Measurements from ENCODE around the gene CHRNA1. TPM values are rescaled to one million over a fixed set of nuclear protein-coding genes. Genes with fewer than 3 reads are reported as not detected.

The CHRNA1 gene
- polyA plus RNA-seq, 2 donors = 0.05 TPM; not detected in 1

DNA sequence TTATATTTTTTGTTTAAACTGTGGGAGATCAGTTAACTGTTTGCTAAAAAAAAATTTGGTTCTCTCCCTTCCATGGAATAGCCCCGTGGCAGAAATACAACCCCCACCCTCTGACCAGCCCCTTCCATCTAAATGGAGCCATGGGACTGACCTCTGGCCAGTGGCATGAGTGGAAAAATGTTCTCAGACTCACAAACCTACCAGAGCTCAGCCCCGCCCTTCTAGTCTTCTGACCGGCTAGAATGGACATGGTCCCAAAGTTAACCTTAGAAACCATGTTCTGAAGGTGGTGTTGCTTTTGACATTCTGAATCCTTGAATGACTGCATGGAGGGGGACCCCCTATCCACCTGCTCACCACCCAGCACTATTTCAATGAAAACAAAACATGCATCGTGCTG, 1.3 kb upstream of the CHRNA1 start:
- WGBS, 2 donors = 62 to 68% methylated on average over 4 of the region's 4 CpGs
- Histone ChIP-seq H3K9me3 (ENCODE audit: control insufficient read depth in 2 of 2, insufficient read depth in 1 of 2, low read depth in 1 of 2, low read length in 1 of 2) (no peaks in the 10 kb centered on the region), H3K27me3 (ENCODE audit: control insufficient read depth in 1 of 2, insufficient read depth in 2 of 2, low read length in 2 of 2) (no peaks in the 10 kb centered on the region), H3K36me3 (ENCODE audit: control insufficient read depth in 2 of 2, insufficient read depth in 2 of 2, low read length in 1 of 2) (no peaks in the 10 kb centered on the region), H3K27ac (ENCODE audit: low read depth in 2 of 2, low read length in 1 of 2) (no peak overlapping the region), H3K4me3 (ENCODE audit: low read depth in 1 of 2, low read length in 2 of 2) (no peak overlapping the region), H3K4me1 (ENCODE audit: control insufficient read depth in 2 of 2, insufficient read depth in 2 of 2, low read length in 1 of 2) (no peaks in the 10 kb centered on the region)

DNA sequence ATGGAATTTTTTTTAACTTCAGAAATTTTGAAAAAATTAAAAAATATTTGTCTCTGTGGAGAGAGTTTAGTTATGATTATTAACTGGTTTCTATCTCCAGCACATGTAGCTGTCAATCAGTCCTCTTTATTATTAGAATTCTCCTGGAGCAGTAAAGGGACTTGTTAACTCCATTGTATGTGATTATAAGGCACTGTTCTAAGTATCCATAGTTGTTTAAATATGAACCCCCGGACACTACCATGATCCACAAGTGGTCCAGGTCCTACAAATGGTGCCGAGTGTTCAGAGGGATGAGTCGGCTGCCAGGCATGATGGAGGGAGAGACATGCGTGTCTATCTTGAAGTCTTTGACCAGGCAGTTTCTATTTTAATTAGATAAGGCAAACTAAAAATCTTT, 492 bp downstream of the CHRNA1 start:
- Histone ChIP-seq H3K4me3 (ENCODE audit: low read depth in 1 of 2, low read length in 2 of 2) (no peak overlapping the region), H3K9me3 (ENCODE audit: control insufficient read depth in 2 of 2, insufficient read depth in 1 of 2, low read depth in 1 of 2, low read length in 1 of 2) (no peaks in the 10 kb centered on the region), H3K36me3 (ENCODE audit: control insufficient read depth in 2 of 2, insufficient read depth in 2 of 2, low read length in 1 of 2) (no peaks in the 10 kb centered on the region), H3K27me3 (ENCODE audit: control insufficient read depth in 1 of 2, insufficient read depth in 2 of 2, low read length in 2 of 2) (no peaks in the 10 kb centered on the region), H3K27ac (ENCODE audit: low read depth in 2 of 2, low read length in 1 of 2) (no peak overlapping the region), H3K4me1 (ENCODE audit: control insufficient read depth in 2 of 2, insufficient read depth in 2 of 2, low read length in 1 of 2) (no peaks in the 10 kb centered on the region)
- 89 to 94% methylated on average over 4 of the region's 4 CpGs for WGBS, 2 donors

DNA sequence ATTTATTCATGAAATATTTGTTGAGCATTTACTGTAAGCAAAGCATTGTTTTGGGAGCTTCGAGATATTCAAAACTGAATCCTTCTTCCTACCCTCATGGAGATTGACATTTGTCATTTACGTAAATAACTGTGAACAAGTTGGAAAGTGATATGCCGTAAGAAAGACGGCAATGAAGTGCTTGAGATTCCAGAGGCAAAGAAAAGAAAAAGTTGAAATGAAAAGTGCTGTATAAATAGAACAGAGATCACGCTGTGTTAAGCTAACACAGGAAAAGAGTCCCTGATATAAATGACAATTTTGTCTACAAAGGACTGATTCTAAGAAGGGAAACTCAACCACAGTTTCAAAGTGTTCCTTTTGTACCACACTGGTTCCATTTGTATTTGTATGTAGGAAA, 1.8 kb downstream of the CHRNA1 start:
- no peak overlapping the region for H3K4me3 ChIP-seq (ENCODE audit: low read depth in 1 of 2, low read length in 2 of 2)
- WGBS, 2 donors = 62 to 70% methylated on average over 5 of the region's 5 CpGs

DNA sequence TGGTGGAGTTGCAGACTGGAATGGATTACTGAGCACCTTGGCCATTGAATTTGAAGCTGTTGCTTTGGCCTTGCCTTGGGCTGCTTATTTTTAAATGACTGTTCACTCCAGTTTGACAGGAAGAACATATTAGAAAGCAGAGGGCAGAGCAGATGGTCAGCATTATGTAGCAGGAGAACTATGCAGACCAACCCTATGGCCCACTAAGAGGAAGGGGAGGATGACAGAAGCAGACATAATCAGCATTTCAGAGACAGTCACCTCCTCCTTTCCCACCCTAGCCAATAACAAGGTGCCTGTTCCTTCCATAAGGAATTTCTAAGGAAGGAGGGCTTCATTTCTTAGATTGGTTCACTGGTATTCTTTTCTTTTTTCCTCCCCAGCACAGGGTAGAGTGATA, 2.4 kb downstream of the CHRNA1 start:
- H3K4me3 ChIP-seq (ENCODE audit: low read depth in 1 of 2, low read length in 2 of 2) = no peak overlapping the region
- no peak overlapping the region for H3K27ac ChIP-seq (ENCODE audit: low read depth in 2 of 2, low read length in 1 of 2)
- H3K9me3 ChIP-seq (ENCODE audit: control insufficient read depth in 2 of 2, insufficient read depth in 1 of 2, low read depth in 1 of 2, low read length in 1 of 2) = no peaks in the 10 kb centered on the region
- H3K36me3 ChIP-seq (ENCODE audit: control insufficient read depth in 2 of 2, insufficient read depth in 2 of 2, low read length in 1 of 2) = no peaks in the 10 kb centered on the region
- no peaks in the 10 kb centered on the region for H3K4me1 ChIP-seq (ENCODE audit: control insufficient read depth in 2 of 2, insufficient read depth in 2 of 2, low read length in 1 of 2)
- no peaks in the 10 kb centered on the region for H3K27me3 ChIP-seq (ENCODE audit: control insufficient read depth in 1 of 2, insufficient read depth in 2 of 2, low read length in 2 of 2)

More for the DNA sequence above, 1.8 kb downstream of the CHRNA1 start:
- Histone ChIP-seq H3K4me1 (ENCODE audit: control insufficient read depth in 2 of 2, insufficient read depth in 2 of 2, low read length in 1 of 2) (no peaks in the 10 kb centered on the region), H3K36me3 (ENCODE audit: control insufficient read depth in 2 of 2, insufficient read depth in 2 of 2, low read length in 1 of 2) (no peaks in the 10 kb centered on the region), H3K27me3 (ENCODE audit: control insufficient read depth in 1 of 2, insufficient read depth in 2 of 2, low read length in 2 of 2) (no peaks in the 10 kb centered on the region), H3K9me3 (ENCODE audit: control insufficient read depth in 2 of 2, insufficient read depth in 1 of 2, low read depth in 1 of 2, low read length in 1 of 2) (no peaks in the 10 kb centered on the region), H3K27ac (ENCODE audit: low read depth in 2 of 2, low read length in 1 of 2) (no peak overlapping the region)

DNA sequence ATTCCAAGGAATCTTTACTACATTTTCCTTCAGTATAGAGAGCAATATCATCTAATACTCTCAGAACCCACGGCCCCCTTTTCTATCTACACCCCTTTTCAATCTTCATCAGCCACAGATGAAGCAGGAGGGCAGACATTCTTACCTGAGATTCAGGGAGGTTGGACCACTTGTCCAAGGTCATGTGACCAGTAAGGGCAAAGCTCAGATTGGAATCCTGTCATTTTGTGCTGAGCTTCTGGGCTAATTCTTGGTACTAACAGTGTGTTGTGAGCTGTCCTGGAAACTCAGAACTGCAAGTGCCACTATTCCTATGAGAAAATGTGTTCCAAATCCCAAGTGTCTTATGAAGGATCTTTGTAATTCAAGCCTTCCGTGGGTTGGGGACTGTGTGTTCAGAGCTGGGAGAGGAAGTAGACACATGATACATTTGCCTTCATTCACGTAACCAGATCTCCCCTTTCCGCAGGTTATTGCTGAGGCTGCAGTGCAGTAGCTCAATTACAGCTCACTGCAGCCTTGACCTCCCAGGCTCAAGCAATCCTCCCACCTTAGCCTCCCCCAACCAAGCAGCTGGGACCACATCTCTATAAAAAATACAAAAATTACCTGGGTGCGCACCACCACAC, 3.3 kb downstream of the CHRNA1 start:
- Histone ChIP-seq H3K4me1 (ENCODE audit: control insufficient read depth in 2 of 2, insufficient read depth in 2 of 2, low read length in 1 of 2) (no peaks in the 10 kb centered on the region), H3K27me3 (ENCODE audit: control insufficient read depth in 1 of 2, insufficient read depth in 2 of 2, low read length in 2 of 2) (no peaks in the 10 kb centered on the region), H3K4me3 (ENCODE audit: low read depth in 1 of 2, low read length in 2 of 2) (no peak overlapping the region), H3K9me3 (ENCODE audit: control insufficient read depth in 2 of 2, insufficient read depth in 1 of 2, low read depth in 1 of 2, low read length in 1 of 2) (no peaks in the 10 kb centered on the region), H3K36me3 (ENCODE audit: control insufficient read depth in 2 of 2, insufficient read depth in 2 of 2, low read length in 1 of 2) (no peaks in the 10 kb centered on the region), H3K27ac (ENCODE audit: low read depth in 2 of 2, low read length in 1 of 2) (no peak overlapping the region)
- 90 to 94% methylated on average over 5 of the region's 5 CpGs for WGBS, 2 donors

DNA sequence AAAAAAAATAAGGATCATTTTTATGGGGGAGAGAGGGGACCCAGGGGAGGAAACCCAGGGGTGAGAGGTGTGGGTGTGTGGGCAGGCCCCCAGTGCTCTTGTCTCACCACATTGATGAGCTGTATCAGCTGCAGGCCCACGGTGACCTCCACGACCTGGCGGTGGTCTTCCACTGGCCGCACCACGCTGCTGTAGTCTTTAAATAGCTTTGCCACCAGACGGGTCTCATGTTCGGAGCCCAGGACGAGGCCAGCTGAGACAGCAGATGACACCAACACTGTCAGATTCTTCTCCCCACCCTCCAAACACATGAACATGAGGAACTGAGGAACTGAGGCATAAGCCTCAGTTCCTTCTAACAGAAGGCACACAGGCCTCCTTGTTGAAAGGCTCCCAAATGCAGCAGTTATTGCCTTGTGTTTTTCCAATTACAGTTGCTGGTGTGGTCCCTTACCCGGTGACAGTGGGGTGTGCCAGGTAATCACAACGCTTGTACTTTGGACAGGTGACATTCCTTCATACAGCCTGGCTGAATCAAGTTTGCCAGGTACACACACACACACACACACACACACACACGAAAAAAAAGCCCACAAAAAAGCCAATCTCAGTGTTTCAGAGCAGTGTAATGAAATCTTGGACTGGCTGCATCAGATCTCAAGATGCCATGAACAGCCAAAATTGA, 4.7 kb downstream of the CHRNA1 start:
- Histone ChIP-seq H3K9me3 (ENCODE audit: control insufficient read depth in 2 of 2, insufficient read depth in 1 of 2, low read depth in 1 of 2, low read length in 1 of 2) (no peaks in the 10 kb centered on the region), H3K36me3 (ENCODE audit: control insufficient read depth in 2 of 2, insufficient read depth in 2 of 2, low read length in 1 of 2) (no peaks in the 10 kb centered on the region), H3K27me3 (ENCODE audit: control insufficient read depth in 1 of 2, insufficient read depth in 2 of 2, low read length in 2 of 2) (no peaks in the 10 kb centered on the region), H3K4me3 (ENCODE audit: low read depth in 1 of 2, low read length in 2 of 2) (no peak overlapping the region), H3K27ac (ENCODE audit: low read depth in 2 of 2, low read length in 1 of 2) (no peak overlapping the region), H3K4me1 (ENCODE audit: control insufficient read depth in 2 of 2, insufficient read depth in 2 of 2, low read length in 1 of 2) (no peaks in the 10 kb centered on the region)
- 79% methylated on average over 11 of the region's 11 CpGs for WGBS, 2 donors

DNA sequence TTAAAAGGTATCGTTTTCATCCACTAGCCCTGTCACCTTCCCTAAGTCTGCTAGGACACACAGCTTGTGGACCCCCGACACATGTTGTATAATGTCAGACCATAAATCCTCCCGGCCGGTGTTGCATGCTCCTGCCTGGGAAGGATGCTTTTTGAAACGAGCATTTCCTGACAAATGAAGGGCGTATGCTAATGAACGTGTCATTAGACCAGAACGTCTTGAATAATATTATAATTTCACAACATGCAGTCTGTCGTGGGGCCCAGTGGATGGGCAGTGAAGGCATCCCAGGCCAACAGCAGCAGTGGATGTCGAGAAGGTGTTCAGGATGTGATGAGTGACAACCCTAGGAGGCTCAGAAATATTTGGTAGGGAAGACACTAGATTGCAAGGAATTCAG, 7.5 kb downstream of the CHRNA1 start:
- Histone ChIP-seq H3K4me3 (ENCODE audit: low read depth in 1 of 2, low read length in 2 of 2) (no peak overlapping the region), H3K4me1 (ENCODE audit: control insufficient read depth in 2 of 2, insufficient read depth in 2 of 2, low read length in 1 of 2) (no peaks in the 10 kb centered on the region), H3K27ac (ENCODE audit: low read depth in 2 of 2, low read length in 1 of 2) (no peak overlapping the region), H3K27me3 (ENCODE audit: control insufficient read depth in 1 of 2, insufficient read depth in 2 of 2, low read length in 2 of 2) (no peaks in the 10 kb centered on the region), H3K9me3 (ENCODE audit: control insufficient read depth in 2 of 2, insufficient read depth in 1 of 2, low read depth in 1 of 2, low read length in 1 of 2) (no peaks in the 10 kb centered on the region), H3K36me3 (ENCODE audit: control insufficient read depth in 2 of 2, insufficient read depth in 2 of 2, low read length in 1 of 2) (no peaks in the 10 kb centered on the region)
- WGBS, 2 donors = 77 to 78% methylated on average over 10 of the region's 10 CpGs

DNA sequence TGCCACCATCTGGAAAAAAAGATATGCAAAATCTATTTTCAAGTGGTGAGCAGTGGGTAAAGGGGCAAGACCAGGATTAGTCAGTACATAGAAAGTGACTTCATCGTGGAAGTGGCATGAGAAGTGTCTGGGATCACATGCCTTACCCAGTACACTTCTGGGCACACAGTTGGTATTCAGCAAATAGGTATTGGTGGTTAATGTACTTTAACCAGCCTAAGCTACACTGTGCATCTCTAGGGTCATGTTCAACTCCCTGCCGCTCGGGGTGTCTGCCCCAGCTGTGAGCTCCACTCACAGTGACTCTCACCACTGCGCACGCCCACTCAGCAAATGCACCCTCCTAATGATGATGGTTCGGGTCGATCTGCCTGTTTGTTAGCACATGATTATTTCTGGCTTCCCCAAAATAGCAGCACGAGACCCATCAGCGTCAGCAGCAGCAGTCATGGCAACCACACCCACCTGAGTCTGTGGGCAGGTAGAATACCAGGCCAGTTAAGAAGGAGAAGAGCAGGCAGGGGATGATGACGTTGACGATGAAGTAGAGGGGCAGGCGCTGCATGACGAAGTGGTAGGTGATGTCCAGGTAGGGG, 11.1 kb downstream of the CHRNA1 start:
- Histone ChIP-seq H3K9me3 (ENCODE audit: control insufficient read depth in 2 of 2, insufficient read depth in 1 of 2, low read depth in 1 of 2, low read length in 1 of 2) (no peaks in the 10 kb centered on the region), H3K4me3 (ENCODE audit: low read depth in 1 of 2, low read length in 2 of 2) (no peak overlapping the region), H3K27me3 (ENCODE audit: control insufficient read depth in 1 of 2, insufficient read depth in 2 of 2, low read length in 2 of 2) (no peaks in the 10 kb centered on the region), H3K27ac (ENCODE audit: low read depth in 2 of 2, low read length in 1 of 2) (no peak overlapping the region), H3K36me3 (ENCODE audit: control insufficient read depth in 2 of 2, insufficient read depth in 2 of 2, low read length in 1 of 2) (no peaks in the 10 kb centered on the region), H3K4me1 (ENCODE audit: control insufficient read depth in 2 of 2, insufficient read depth in 2 of 2, low read length in 1 of 2) (no peaks in the 10 kb centered on the region)
- 85 to 86% methylated on average over 13 of the region's 13 CpGs for WGBS, 2 donors

DNA sequence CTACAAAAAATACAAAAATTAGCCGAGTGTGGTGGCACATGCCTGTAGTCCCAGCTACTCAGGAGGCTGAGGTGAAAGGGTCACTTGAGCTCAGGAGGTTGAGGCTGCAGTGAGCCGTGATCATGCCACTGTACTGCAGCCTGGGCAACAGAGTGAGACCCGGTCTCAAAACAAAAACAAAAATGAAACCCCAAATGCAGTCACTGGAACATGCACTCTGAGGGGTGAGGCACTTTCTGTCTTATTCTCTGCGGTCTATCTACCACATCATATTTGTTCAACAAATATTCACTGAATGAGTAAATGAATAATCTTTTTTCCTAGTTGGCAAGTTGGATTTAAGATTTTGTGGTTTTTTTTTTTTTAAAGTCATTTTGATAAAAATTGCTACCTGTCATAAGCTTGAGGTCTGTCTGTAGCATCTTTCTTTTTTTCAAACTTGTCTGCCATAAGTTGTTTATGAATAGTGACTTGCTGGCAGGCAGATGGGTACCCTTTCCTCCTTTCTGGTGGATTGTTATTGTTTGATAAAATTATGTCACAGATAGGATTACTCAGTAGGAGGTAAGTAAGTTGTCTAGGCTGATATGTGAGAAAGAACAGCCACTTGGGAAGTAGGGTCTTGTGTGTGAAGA, 11.8 kb downstream of the CHRNA1 start:
- 77 to 79% methylated on average over 4 of the region's 4 CpGs for WGBS, 2 donors
- H3K27ac ChIP-seq (ENCODE audit: low read depth in 2 of 2, low read length in 1 of 2) = no peak overlapping the region

More for the DNA sequence above, 11.8 kb downstream of the CHRNA1 start:
- H3K9me3 ChIP-seq (ENCODE audit: control insufficient read depth in 2 of 2, insufficient read depth in 1 of 2, low read depth in 1 of 2, low read length in 1 of 2) = no peaks in the 10 kb centered on the region
- H3K27me3 ChIP-seq (ENCODE audit: control insufficient read depth in 1 of 2, insufficient read depth in 2 of 2, low read length in 2 of 2) = no peaks in the 10 kb centered on the region
- H3K4me1 ChIP-seq (ENCODE audit: control insufficient read depth in 2 of 2, insufficient read depth in 2 of 2, low read length in 1 of 2) = no peaks in the 10 kb centered on the region
- H3K36me3 ChIP-seq (ENCODE audit: control insufficient read depth in 2 of 2, insufficient read depth in 2 of 2, low read length in 1 of 2) = no peaks in the 10 kb centered on the region
- H3K4me3 ChIP-seq (ENCODE audit: low read depth in 1 of 2, low read length in 2 of 2) = no peak overlapping the region

Data from esophagus (tissue), 2 donors.